ENCODE measurements around the gene SND1. TPM values are rescaled to one million over a fixed set of nuclear protein-coding genes. Genes with fewer than 3 reads are reported as not detected.

SND1 gene
- total RNA-seq, 1 experiment from 2014 or later: 218 TPM

DNA sequence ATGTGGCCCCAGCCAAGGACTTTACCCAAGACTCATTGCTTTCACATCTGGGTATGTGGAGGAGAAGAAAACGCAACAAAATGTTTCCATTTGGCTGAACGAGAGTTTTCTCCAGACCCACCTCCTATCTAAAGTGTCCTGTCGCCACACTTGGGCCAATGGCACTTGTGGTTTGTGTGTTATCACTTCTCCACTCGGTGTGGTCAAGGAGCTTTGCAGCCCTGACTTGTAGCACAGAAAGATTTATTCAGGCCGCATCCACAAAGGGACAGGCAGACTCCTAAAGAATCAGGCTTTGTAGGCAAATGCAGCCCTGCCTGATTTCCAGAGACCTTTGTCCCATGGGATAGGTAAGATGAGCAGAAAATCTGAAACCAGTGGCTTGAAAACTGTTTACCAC is 392.1 kb downstream of the SND1 start:
- no peak overlapping the region for H3T11ph ChIP-seq (ENCODE audit: low read length)
- H3K4me3 Mint-ChIP-seq: no peak overlapping the region
- WGBS (ENCODE audit: extremely low coverage, insufficient read length, low lambda C conversion rate): no CpG with 5 or more reads among the region's 5 CpGs
- no peaks in the 10 kb centered on the region for H3K9me3 Mint-ChIP-seq
- no peak overlapping the region for H3K4ac ChIP-seq (ENCODE audit: low read depth, low read length)
- no peak overlapping the region for H2BK15ac ChIP-seq (ENCODE audit: low read depth, low read length)
- no peaks in the 10 kb centered on the region for H3K27me3 Mint-ChIP-seq (ENCODE audit: low read depth)
- no peaks in the 10 kb centered on the region for H3K27me3 ChIP-seq (ENCODE audit: insufficient read depth, low read length)
- no peak for DNase-seq
- no peak overlapping the region for H2BK5ac ChIP-seq (ENCODE audit: insufficient read length, low read length)
- no peak overlapping the region for H2BK120ac ChIP-seq (ENCODE audit: low read depth, low read length, poor library complexity, severe bottlenecking)
- H3K36me3 Mint-ChIP-seq (ENCODE audit: insufficient read depth in 1 of 3, low read depth in 3 of 3): no peaks in the 10 kb centered on the region
- no peaks in the 10 kb centered on the region for H3K79me2 ChIP-seq (ENCODE audit: insufficient read depth, low read length)
- H2AK5ac ChIP-seq (ENCODE audit: insufficient read length, low read length): no peak overlapping the region
- H3K9ac ChIP-seq (ENCODE audit: extremely low read depth, insufficient read length, low read length): no peak overlapping the region
- H3K4me1 ChIP-seq (ENCODE audit: insufficient read depth, low read length): no peaks in the 10 kb centered on the region
- no peaks in the 10 kb centered on the region for H3K79me1 ChIP-seq (ENCODE audit: insufficient read depth, low read depth, low read length, poor library complexity, severe bottlenecking)
- no peak overlapping the region for H3K14ac ChIP-seq (ENCODE audit: insufficient read depth, low read length)
- TF ChIP-seq, protein P1, sequence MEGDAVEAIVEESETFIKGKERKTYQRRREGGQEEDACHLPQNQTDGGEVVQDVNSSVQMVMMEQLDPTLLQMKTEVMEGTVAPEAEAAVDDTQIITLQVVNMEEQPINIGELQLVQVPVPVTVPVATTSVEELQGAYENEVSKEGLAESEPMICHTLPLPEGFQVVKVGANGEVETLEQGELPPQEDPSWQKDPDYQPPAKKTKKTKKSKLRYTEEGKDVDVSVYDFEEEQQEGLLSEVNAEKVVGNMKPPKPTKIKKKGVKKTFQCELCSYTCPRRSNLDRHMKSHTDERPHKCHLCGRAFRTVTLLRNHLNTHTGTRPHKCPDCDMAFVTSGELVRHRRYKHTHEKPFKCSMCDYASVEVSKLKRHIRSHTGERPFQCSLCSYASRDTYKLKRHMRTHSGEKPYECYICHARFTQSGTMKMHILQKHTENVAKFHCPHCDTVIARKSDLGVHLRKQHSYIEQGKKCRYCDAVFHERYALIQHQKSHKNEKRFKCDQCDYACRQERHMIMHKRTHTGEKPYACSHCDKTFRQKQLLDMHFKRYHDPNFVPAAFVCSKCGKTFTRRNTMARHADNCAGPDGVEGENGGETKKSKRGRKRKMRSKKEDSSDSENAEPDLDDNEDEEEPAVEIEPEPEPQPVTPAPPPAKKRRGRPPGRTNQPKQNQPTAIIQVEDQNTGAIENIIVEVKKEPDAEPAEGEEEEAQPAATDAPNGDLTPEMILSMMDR (conservative IDR thresholded peaks at IDR 0.05): no peak
- H3K23me2 ChIP-seq (ENCODE audit: insufficient read length, low read depth, low read length, poor library complexity, severe bottlenecking): no peaks in the 10 kb centered on the region
- no peak overlapping the region for H4K8ac ChIP-seq (replicated peaks; ENCODE audit: insufficient read length, low read depth, low read length)
- H2BK20ac ChIP-seq (ENCODE audit: low read depth, low read length, poor library complexity, severe bottlenecking): no peak overlapping the region
- no peaks in the 10 kb centered on the region for H4K20me1 ChIP-seq (ENCODE audit: control insufficient read depth, insufficient read depth, insufficient read length)
- no peak overlapping the region for H3K27ac Mint-ChIP-seq
- H3K9me3 ChIP-seq (ENCODE audit: control insufficient read depth, low read depth, low read length): no peaks in the 10 kb centered on the region
- no peak overlapping the region for H3K56ac ChIP-seq (ENCODE audit: insufficient read length, low read depth, low read length)
- no peak overlapping the region for H3K27ac ChIP-seq (ENCODE audit: insufficient read length, low read depth, low read length)
- H4K91ac ChIP-seq (ENCODE audit: insufficient read length, low read depth, low read length): no peak overlapping the region
- H2AFZ ChIP-seq (ENCODE audit: low read length): no peak overlapping the region
- H3K23ac ChIP-seq (ENCODE audit: insufficient read length, low read depth, low read length): no peak overlapping the region
- peaks cover 8 to 12% of the 10 kb centered on the region in 2 experiments for H3K4me1 Mint-ChIP-seq
- no peak overlapping the region for H2BK12ac ChIP-seq (ENCODE audit: insufficient read length, low read depth, low read length)
- H3K18ac ChIP-seq (ENCODE audit: insufficient read length, low read depth, low read length): no peak overlapping the region
- no peak overlapping the region for H3K4me2 ChIP-seq (ENCODE audit: insufficient read depth, insufficient read length, low read length)
- H4K5ac ChIP-seq (ENCODE audit: insufficient read length, low read depth, low read length): no peak overlapping the region

Data from H9 (cell line).